Right lobe of liver (tissue), 6 donors: ENCODE measurements around the gene ARL5B. TPM values are rescaled to one million over a fixed set of nuclear protein-coding genes. Genes with fewer than 3 reads are reported as not detected.

Experiments
- ATAC-seq, 4 donors: fragments of 200-7000 bp; cut with Tn5 transposase; one replicate each; pipeline ENCODE4 v1.9.1; 2020; ENCODE audit warnings: mild to moderate bottlenecking in 4 of 4, moderate library complexity in 4 of 4
- DNase-seq, 3 donors: peaks; one replicate each; pipeline ENCODE4 v3.0.0-alpha.2; 2020
- H3K27ac ChIP-seq, 3 donors: fragments of 200-600 bp; one replicate each; pipeline ENCODE4 v1.8.0; 2022
- H3K27me3 ChIP-seq, 2 donors: fragments of 200-600 bp; one replicate each; pipeline ENCODE4 v1.8.0; 2022
- H3K36me3 ChIP-seq, 4 donors: fragments of 200-600 bp; sonication (generic) in 1 of 4; one replicate each; pipeline versions ENCODE4 v1.5.1 to v1.8.0; 2017 to 2022; ENCODE audit warnings: control low read depth in 1 of 4
- H3K4me1 ChIP-seq, 4 donors: fragments of 200-600 bp; sonication (generic) in 1 of 4; one replicate each; pipeline versions ENCODE4 v1.5.1 to v1.8.0; 2017 to 2022; ENCODE audit warnings: control low read depth in 1 of 4
- H3K4me3 ChIP-seq, 3 donors: fragments of 200-600 bp; one replicate each; pipeline ENCODE4 v1.8.0; 2022
- H3K9me3 ChIP-seq, 4 donors: fragments of 200-600 bp; sonication (generic) in 1 of 4; one replicate each; pipeline versions ENCODE4 v1.5.1 to v1.8.0; 2017 to 2022; ENCODE audit warnings: control low read depth in 1 of 4
- POLR2A ChIP-seq: fragments of 450-650 bp; IDR thresholded peaks from one replicate; pipeline ENCODE4 v1.6.1; 2017; ENCODE audit warnings: antibody characterized with exemption, mild to moderate bottlenecking
- WGBS: methylation state at CpG from one replicate; pipeline ENCODE4 v1.1.6; 2018; ENCODE audit warnings: low coverage, low lambda C conversion rate; ENCODE audit not compliant: insufficient coverage; ENCODE audit errors: missing lambda C conversion rate; 5-methylcytosine and 5-hydroxymethylcytosine counted together
- intact Hi-C, 2 donors: fragments of 100-400 bp; cut with DNase I; formaldehyde crosslinking; loops; one replicate each; pipeline versions ENCODE4 v1.11.2 to v1.14.1; 2022
- total RNA-seq, 6 experiments: library from RNA; depleted of rRNA in 2 of 6; stranded (reverse); fragments of >200 nt in 2 of 6; fragmentation: NEBNext Ultra II Directional in 3 of 6; extraction: Animal tissue kit (Norgen Biotek cat#: 25700) in 3 of 6; gene quantifications; one replicate each; pipeline versions ENCODE4 v1.1.0 to v1.2.4, GENCODE V29; 2016 to 2023
- TF ChIP-seq, protein P1 (sequence below), 4 donors: fragments of 200-600 bp in 3 of 4; fragments of 450-650 bp in 1 of 4; IDR thresholded peaks; one replicate each; pipeline versions ENCODE4 v1.5.1 to v1.8.0; 2016 to 2022; ENCODE audit warnings: antibody characterized with exemption in 4 of 4, mild to moderate bottlenecking in 2 of 4
- donor health status: DM: no; HTN: yes; CAD: no.
- donor health status: DM: no; HTN: no; CAD: no.
- donor health status: DM: no; HTN: no; CAD: no.
- donor health status: DM: no; HTN: yes; CAD: no.
- donor health status: DM: no; HTN: yes; CAD: no.

The ARL5B gene
- total RNA-seq, 6 experiments from 2014 or later: 7.9 to 32.6 (median 20.4) TPM

GRCh38 chr10:18681971-18682411, 22.8 kb downstream of the ARL5B start:
- Histone ChIP-seq H3K4me3 (no peak overlapping the region), H3K27me3 (no peaks in the 10 kb centered on the region), H3K36me3 (peaks cover 0 to 3% (median 0%) of the 10 kb centered on the region in 4 donors), H3K9me3 (no peaks in the 10 kb centered on the region), H3K4me1 (no peaks in the 10 kb centered on the region), H3K27ac (no peak overlapping the region)
- WGBS: 82% methylated on average over 4 of the region's 4 CpGs
- intact Hi-C loops: no loop called here
- peak in 1 of 4 donors; percentile 17 for ATAC-seq
- TF ChIP-seq, protein P1, sequence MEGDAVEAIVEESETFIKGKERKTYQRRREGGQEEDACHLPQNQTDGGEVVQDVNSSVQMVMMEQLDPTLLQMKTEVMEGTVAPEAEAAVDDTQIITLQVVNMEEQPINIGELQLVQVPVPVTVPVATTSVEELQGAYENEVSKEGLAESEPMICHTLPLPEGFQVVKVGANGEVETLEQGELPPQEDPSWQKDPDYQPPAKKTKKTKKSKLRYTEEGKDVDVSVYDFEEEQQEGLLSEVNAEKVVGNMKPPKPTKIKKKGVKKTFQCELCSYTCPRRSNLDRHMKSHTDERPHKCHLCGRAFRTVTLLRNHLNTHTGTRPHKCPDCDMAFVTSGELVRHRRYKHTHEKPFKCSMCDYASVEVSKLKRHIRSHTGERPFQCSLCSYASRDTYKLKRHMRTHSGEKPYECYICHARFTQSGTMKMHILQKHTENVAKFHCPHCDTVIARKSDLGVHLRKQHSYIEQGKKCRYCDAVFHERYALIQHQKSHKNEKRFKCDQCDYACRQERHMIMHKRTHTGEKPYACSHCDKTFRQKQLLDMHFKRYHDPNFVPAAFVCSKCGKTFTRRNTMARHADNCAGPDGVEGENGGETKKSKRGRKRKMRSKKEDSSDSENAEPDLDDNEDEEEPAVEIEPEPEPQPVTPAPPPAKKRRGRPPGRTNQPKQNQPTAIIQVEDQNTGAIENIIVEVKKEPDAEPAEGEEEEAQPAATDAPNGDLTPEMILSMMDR (IDR thresholded peaks at IDR 0.05): no peak
- no peak for TF ChIP-seq POLR2A
- DNase-seq: no peak

GRCh38 chr10:18683427-18683826, 24.2 kb downstream of the ARL5B start:
- Histone ChIP-seq H3K4me1 (no peaks in the 10 kb centered on the region), H3K9me3 (no peaks in the 10 kb centered on the region), H3K27me3 (no peaks in the 10 kb centered on the region), H3K36me3 (no peaks in the 10 kb centered on the region), H3K27ac (no peak overlapping the region), H3K4me3 (no peak overlapping the region)
- ATAC-seq (peak in 1 of 4 donors; percentile 61), DNase-seq (no peak)
- intact Hi-C loops: no loop called here
- TF ChIP-seq, protein P1 (IDR thresholded peaks at IDR 0.05): no peak
- TF ChIP-seq POLR2A: no peak
- WGBS: 100% methylated on average over 1 of the region's 1 CpG

DNA sequence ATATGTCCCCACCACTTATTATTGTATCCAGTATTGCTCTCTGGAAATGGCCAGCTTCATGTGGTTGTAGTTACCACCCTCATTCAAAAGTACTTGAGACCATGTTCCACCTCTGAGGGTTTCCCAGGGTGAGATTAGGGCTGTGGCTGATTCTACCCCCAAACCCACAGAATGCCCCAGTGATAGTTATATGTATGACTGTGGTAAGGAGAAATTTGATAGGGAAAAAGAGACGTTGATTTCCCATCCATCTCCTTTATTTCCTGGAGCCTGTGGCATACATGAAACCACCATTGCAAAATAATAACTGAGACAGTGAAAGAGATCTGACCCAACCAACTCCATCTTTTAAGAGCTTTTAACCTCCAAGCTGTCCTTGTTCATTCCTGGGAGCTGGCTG, 25.2 kb downstream of the ARL5B start:
- H3K27ac ChIP-seq: no peak overlapping the region
- H3K27me3 ChIP-seq: no peaks in the 10 kb centered on the region
- WGBS: 63% methylated on average over 1 of the region's 1 CpG
- ATAC-seq: no peak
- H3K4me3 ChIP-seq: no peak overlapping the region
- no peak for TF ChIP-seq POLR2A
- TF ChIP-seq, protein P1 (IDR thresholded peaks at IDR 0.05): no peak
- no peaks in the 10 kb centered on the region for H3K4me1 ChIP-seq
- intact Hi-C loops: no loop called here
- DNase-seq: no peak
- no peaks in the 10 kb centered on the region for H3K9me3 ChIP-seq
- no peaks in the 10 kb centered on the region for H3K36me3 ChIP-seq

- Histone ChIP-seq H3K27ac (no peak overlapping the region), H3K4me3 (no peak overlapping the region), H3K4me1 (no peaks in the 10 kb centered on the region), H3K27me3 (no peaks in the 10 kb centered on the region), H3K36me3 (no peaks in the 10 kb centered on the region), H3K9me3 (no peaks in the 10 kb centered on the region)
- ATAC-seq (no peak), DNase-seq (no peak)
- 55% methylated on average over 3 of the region's 3 CpGs for WGBS
- TF ChIP-seq, protein P1 (IDR thresholded peaks at IDR 0.05): no peak
- no peak for TF ChIP-seq POLR2A
- intact Hi-C loops: no loop called here
Observed at GRCh38 chr10:18684953-18685352, 25.7 kb downstream of the ARL5B start.

GRCh38 chr10:18685555-18685954, 26.3 kb downstream of the ARL5B start:
- H3K4me3 ChIP-seq: no peak overlapping the region
- ATAC-seq (no peak), DNase-seq (no peak)
- H3K9me3 ChIP-seq: no peaks in the 10 kb centered on the region
- H3K27ac ChIP-seq: no peak overlapping the region
- intact Hi-C loops: no loop called here
- WGBS: 76% methylated on average over 7 of the region's 7 CpGs
- H3K27me3 ChIP-seq: no peaks in the 10 kb centered on the region
- H3K36me3 ChIP-seq: no peaks in the 10 kb centered on the region
- TF ChIP-seq, protein P1 (IDR thresholded peaks at IDR 0.05): no peak
- H3K4me1 ChIP-seq: no peaks in the 10 kb centered on the region
